GM19023 (cell line): ENCODE data around the gene VAMP5.
"Not testable (repeated sequence)": the region's sequence is repeated elsewhere in the genome, so short reads cannot be mapped to it uniquely, and the experiment has no call there.

Source experiments
- ATAC-seq: cut with Tn5 transposase; IDR thresholded peaks from one replicate; pipeline ENCODE4 v1.9.1; 2021; ENCODE audit warnings: mild to moderate bottlenecking, moderate library complexity; ENCODE audit not compliant: unreplicated experiment

VAMP5 gene

DNA sequence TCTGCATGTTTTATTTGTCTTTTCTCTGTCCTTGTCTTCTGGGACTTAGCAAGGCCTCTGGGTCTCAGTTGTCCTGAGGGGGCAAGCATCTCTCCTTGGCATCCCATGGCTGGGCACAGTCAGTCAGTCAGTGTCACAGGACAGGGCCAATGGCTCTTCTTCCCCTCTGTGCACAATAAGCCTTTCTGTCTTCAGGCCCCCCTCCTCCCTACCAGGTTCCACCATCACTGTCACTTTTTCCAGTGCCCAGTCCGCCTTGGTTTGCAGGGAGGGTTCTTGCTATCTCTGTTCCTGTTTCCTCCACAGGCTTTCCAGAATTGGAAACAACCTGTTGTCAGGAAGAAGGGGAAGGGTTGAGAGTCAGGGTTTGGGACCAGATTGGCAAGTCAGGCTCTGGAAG is 1.7 kb upstream of the VAMP5 start:
- no peak for ATAC-seq

DNA sequence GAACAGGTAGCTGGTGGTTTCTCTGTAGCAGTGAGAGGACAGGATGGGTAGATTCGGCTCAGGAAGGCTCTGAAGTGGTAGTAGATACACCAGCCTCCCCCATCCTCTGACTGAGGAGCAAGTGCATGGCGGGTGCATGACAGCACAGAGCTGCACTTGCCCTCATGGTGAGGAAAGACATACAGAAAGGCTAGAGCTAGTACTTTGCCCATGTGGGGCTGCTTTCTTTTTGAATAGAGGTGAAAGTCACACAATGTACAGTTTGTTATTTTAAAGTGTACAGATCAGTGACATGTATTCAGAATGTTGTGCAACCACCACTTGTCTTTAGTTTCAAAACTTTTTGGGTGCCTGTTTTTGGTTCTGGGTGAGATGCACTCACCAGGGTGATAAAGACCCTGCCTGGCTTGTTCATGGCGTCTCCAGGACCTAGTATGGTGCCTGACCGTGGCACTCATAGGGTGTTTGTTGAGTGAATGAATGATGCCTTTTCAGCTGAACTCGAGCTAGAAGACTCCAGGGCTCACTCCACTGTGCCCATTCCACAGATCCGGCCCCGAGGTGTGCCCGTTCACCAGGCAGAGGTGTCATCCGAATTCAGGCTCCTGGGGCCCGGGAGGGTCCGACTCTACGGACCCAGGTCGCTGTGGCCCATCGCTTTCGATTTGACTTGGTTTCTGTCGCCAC is 421 bp upstream of the VAMP5 start:
- no peak for ATAC-seq

DNA sequence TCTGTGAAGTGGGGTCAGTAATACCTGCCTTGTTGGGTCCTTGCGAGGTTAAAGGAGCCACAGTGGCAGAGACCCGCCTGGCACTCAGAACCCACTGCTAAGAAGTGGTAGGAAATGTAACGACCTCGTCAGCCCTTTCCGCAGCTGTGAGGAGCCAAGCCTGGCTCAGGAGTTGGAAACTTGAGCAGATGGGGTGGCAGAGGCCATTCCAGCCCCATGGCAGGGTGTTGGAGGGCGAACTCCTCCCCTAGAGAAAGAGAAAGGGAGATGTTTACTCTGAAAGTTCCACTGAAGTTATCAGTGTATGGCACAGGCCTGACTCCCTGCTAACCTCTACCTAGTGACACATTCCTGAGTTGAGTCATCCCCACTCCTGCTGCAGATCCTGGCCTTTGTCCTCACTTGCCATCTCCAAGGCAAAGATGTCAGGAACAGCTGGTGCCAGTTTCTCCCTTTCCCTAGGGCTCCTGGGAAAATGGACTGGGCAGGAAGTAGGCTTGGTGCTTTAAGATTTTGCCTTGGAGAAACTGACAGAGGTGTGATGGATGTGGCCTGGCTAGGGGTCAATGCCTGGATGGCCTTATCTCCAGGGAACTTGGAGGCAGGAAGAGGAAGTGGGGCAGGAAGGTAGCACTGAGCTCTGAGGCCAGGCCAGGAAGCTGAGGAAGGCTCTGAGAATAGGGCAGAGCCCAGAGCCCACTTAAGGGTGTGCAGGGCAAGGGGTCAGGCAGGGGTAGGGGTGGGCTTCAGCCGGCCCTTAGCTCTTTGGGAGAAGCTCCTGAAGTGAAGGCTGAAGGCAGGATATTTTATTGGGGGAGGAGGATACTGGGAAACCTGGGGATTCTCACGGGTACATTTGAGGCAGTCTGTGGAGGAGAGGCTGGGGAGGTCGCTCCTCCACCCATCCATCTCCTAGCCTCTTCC is 888 bp downstream of the VAMP5 start:
- ATAC-seq = peak; percentile 50

DNA sequence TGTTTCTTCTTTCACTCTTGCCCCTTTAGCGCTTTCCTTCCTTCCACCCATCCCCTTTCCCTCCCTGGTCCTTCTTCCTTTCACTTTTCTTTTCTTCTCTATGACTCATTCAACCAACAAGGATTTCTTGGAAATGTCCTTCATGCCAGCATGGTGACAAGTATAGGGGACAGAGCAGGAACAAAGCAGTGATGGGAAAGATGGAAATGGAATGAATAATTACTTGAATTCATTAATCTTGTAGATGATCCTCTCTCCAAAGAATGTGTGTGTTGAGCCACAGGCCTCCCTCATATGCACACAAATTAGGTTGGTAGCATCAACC is 1.5 kb downstream of the VAMP5 start:
- ATAC-seq = no peak

DNA sequence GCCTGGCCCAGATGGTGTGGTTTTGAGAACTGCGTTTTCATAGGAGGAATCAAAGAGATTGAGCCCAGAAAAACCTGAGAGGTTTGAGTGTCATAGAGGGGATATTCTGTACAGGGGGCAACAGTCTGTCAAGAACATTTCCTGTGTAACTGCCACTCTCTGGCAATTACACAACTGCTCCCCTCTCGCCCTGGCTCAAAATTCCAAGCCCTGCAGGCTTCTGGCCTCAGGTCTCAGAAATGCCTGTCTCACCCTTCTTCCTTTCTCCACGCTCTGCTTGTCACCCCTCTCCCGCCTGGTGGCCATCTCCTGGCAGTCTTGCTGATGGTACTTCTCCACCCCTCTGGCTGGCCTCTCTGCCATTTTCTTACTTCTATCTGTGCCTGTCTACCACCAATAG is 4.0 kb downstream of the VAMP5 start:
- no peak for ATAC-seq

DNA sequence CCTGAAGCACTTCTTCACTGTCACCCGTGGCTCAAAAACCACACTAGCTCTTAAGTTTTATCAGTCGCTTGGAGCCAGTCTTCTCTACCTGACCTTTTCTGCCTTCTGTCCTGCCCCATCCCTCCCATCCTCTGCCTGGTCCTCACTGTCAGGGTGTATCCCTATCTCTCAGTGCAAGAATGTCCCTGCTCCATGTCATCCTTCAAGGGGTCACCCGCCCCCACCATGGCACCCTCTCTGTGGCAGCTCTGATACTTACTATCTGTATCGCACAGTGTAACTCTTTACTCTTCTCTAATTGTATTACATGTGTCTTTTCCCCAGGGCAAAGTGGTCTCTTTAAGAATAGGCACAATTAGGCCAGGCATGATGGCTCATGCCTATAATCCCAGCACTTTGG is 4.4 kb downstream of the VAMP5 start:
- ATAC-seq = no peak

DNA sequence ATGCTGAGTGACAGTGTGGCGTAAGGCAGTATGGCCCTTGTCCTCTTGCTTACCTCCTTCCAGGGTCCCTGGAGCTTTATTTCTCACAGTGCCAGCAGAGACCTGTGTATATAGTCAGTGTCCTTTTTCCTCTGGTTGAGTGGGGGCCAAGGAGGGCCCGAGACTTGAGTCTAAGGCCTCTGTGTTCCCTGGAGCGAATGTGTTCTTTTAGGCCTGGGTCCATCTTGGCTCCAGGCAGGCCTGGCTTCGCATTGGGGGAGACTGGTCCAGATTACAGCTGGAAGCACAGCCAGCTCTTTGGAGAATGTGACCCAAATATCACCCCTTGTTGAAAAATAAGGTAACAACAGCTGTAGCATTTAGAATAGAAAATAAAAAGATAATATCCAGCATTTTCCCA is 5.0 kb downstream of the VAMP5 start:
- no peak for ATAC-seq

DNA sequence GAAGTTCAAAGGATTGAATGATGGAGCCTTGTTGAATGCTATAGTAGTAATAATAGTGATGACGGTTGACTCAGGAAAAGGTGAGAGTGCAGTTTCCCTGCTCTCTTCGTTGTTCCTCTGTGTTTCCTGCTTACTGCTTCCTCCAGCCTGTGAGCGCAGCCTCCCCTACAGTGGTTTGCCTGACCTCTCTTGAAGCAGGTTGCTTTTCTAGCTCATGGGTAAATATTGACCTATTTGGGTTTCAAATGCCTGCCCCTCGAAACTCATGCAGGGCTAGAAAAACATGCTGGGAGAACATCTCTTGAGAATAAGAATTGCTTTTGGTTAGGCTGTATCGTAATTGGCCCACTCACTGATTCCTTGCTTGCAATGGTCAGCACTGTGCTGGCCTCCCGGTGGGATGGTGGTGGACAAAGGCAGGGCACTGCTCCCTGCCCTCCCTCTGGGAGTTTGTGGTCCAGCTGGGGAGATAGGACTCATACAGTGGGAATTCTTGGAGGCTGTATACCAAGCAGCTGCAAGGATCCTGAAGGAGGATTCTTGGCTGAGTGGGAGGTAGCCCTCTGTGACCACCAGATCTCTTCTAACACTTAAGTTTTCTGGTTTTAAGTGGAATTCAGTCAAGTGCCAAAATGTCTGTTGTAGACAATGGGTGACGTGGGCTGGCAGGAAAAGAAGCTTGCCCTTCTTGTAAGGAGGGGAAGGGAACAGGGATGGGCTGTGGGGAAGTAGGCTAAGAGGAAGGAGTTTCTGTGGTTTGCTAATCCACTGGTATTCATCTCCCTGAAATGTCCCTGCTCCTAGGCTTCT is 6.0 kb downstream of the VAMP5 start:
- no peak for ATAC-seq

DNA sequence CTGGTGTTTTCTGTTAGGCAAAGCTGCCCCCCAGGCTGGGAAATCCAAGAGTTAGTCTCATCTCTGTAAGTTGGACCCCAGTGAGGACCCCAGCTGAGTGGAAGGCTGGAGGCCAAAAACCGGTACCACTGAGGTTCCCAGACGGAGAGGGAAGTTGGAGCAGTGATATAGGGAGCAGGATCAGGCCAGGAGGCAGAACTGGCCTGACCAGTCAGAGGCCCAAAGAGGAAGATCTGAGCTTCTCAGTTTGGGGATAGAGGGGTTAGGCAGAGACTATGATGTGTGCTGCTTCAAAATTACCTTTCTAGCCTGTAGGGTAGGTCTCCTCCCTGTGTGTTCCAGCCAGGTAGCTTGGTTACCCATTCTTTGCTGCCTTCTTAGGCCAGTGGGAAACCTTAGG is 6.7 kb downstream of the VAMP5 start:
- ATAC-seq = no peak

DNA sequence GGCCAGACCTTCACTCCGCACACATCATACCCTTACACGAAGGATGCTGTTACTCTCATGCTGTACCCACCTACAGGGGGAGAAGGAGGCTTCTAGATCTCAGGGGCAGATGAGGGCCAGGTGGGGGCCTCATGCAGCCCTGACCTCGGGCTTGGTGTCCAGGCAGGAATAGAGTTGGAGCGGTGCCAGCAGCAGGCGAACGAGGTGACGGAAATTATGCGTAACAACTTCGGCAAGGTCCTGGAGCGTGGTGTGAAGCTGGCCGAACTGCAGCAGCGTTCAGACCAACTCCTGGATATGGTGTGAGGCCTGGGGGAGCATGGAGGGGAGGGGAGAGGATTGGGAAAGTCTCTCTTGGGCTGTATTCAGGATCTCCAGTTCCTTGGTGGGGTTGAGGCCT is 7.3 kb downstream of the VAMP5 start:
- no peak for ATAC-seq

GRCh38 chr2:85592299-85592698 is 8.1 kb downstream of the VAMP5 start:
- not testable (repeated sequence) for ATAC-seq

DNA sequence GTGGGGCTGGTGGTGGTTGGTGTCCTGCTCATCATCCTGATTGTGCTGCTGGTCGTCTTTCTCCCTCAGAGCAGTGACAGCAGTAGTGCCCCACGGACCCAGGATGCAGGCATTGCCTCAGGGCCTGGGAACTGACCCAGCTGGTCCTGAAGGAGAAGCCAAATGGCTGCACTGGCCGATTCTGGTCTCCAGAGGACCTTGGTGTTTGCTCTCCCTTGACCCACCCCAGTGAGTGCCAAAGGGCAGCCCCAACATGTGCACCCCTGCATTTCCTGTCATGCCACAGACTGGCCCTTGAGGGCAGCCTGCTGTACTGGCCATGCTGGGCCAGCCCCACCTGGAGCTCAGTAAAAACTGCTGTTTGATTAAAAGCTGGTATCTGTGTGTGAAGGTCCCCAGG is 8.8 kb downstream of the VAMP5 start:
- ATAC-seq = no peak

- ATAC-seq = no peak
These were observed 10.6 kb downstream of the VAMP5 start for GRCh38 chr2:85594715-85595300.

DNA sequence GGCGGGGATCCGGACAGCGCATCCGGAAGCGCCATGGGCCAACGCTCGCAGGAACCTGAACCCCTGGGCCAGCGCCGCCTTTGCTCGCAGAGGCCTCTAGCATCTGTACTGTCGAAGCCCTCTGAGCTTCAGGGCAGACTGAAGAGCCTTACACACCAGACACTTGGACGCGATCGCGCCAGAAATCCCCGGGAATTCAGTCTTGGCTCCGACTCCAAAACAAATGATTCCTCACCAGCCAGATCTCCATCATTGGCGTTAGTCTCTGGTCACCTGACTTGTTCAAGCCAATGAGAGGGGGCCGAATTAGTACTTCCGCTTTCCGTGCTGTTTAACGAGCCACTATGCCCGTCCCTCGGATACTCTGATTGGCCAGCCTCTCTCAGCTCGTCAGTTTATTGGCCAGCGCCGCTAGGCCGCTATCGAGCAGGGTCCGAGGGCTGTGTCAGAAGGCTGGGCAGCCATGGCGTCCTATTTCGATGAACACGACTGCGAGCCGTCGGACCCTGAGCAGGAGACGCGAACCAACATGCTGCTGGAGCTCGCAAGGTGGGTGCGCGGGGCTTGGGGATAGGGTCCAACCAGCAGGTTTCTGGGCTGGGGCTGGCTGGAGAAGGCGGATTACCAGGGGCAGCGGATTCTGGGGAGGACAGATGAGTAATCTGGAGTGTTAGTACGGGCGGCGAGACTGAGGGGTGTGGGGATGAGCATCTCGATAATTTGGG is 11.2 kb downstream of the VAMP5 start, which contains the start of gene RNF181:
Gene RNF181 (plus strand): TSS at position 445 of the 725 bp plus-strand sequence. CDS start 19 bp downstream, at position 464.
- peak; percentile 99 for ATAC-seq

- peak; percentile 8 for ATAC-seq
These were observed 11.7 kb downstream of the VAMP5 start for GRCh38 chr2:85596026-85596333.

DNA sequence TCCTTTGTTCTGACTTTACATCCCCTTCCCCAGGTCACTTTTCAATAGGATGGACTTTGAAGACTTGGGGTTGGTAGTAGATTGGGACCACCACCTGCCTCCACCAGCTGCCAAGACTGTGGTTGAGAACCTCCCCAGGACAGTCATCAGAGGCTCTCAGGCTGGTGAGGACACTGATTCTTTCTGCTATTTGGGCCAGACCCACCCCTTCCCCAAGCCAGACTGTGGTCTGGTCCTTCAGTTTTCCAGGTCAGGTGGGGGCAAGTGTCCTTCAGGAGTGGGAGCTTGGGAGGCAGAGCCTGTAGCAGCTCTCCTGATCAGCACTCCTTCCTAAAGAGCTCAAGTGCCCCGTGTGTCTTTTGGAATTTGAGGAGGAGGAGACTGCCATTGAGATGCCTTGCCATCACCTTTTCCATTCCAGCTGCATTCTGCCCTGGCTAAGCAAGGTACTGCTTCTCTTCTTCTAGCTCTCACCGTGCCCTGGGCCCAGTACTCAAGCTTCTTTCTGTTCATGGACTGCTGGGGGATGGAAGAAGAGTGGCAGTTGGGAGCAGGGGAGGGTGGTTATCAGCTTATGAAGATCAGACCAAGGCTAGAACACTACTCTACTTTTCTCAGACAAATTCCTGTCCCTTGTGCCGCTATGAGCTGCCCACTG is 12.4 kb downstream of the VAMP5 start:
- no peak for ATAC-seq

DNA sequence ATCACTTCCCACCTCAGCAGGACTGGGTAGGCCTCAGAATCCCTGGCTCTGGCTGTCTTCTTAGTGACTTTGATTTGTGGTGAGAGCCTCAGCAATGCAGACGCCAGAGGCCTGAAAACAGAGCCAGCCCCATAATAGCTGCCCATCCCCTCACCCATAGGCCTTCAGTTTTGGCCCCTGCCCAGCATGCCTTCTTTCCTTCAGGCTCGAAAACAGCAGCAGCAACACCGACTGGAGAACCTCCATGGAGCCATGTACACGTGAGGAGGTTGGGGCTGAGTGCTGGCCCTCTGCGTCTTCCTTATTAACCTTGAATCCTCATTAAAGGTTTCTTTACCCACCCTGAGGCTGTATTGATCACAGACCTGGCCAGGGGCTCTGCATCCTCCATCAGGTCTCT is 13.0 kb downstream of the VAMP5 start:
- ATAC-seq = no peak

DNA sequence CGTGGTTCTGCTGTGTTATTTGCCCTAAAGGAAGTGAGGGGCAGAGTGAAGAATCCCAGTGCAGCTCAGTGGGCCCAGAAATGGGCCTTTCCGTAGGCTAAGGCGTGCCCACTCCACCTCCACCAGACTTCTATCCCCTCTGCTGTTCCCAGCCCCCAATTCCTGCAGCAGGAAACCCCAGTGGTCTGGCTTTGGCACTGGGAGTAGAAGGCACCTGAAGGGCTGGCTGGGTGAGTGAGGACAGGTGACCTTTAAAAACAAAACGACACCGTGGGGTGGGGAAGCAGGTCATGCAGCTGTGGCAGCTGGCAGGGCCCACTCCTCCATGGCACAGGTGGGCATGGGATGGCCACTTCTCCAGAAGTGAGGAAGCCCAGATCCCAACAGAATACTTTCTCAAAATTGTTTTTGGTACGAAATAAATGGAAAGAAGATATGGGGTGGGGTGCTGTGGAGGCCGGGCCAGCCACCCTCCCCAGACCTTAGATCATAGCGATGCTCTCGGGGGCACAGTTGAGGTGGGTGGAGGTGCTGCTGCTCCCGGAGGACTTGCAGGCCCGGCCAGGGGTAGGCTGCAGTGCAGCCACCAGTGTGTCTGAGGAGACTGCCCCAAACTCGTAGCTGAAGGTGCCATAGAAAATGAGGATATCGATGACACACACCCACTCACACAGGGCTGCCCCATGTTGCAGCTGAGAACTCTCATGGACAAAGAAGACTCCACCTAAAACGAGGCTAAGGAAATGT is 14.5 kb downstream of the VAMP5 start:
- ATAC-seq = no peak

- ATAC-seq = no peak
These were observed 15.4 kb downstream of the VAMP5 start for GRCh38 chr2:85599468-85600234.
